Mesendoderm (in vitro differentiated cells): ENCODE data around the gene SERPINA3.

Experiments
- DNase-seq: peaks from one replicate; pipeline ENCODE4 v3.0.0; 2013
- H2AK5ac ChIP-seq: 2 replicates; pipeline ENCODE4 v1.6.1; 2013; ENCODE audit warnings: low read length, inconsistent platforms
- H2BK120ac ChIP-seq: 2 replicates; pipeline ENCODE4 v1.6.1; 2013; ENCODE audit warnings: low read depth, mild to moderate bottlenecking, low read length, moderate library complexity, mixed read lengths
- H2BK15ac ChIP-seq: replicated peaks from 2 replicates; pipeline ENCODE4 v1.6.1; 2013; ENCODE audit warnings: low read depth, mild to moderate bottlenecking, moderate library complexity
- H2BK5ac ChIP-seq: 2 replicates; pipeline ENCODE4 v1.6.1; 2013; ENCODE audit warnings: low read length, inconsistent platforms
- H3K18ac ChIP-seq: 2 replicates; pipeline ENCODE4 v1.6.1; 2013; ENCODE audit warnings: mild to moderate bottlenecking, low read length, mixed read lengths
- H3K23ac ChIP-seq: one replicate; pipeline ENCODE4 v1.6.1; 2013; ENCODE audit warnings: low read length
- H3K27ac ChIP-seq: 2 replicates; pipeline ENCODE4 v1.5.1; 2013; ENCODE audit warnings: low read depth, mild to moderate bottlenecking, inconsistent platforms, low read length, moderate library complexity
- H3K27me3 ChIP-seq: 2 replicates; pipeline ENCODE4 v1.6.1; 2013; ENCODE audit warnings: low read length, control low read depth, mild to moderate bottlenecking, inconsistent platforms; ENCODE audit not compliant: insufficient read depth, poor library complexity
- H3K36me3 ChIP-seq: 2 replicates; pipeline ENCODE4 v1.6.1; 2013; ENCODE audit warnings: low read length, inconsistent platforms; ENCODE audit not compliant: control insufficient read depth, insufficient read depth
- H3K4ac ChIP-seq: one replicate; pipeline ENCODE4 v1.6.1; 2013; ENCODE audit warnings: low read depth, mild to moderate bottlenecking, low read length, moderate library complexity
- H3K4me1 ChIP-seq: 2 replicates; pipeline ENCODE4 v1.6.1; 2013; ENCODE audit warnings: low read depth, low read length, inconsistent platforms; ENCODE audit not compliant: control insufficient read depth
- H3K4me2 ChIP-seq: 2 replicates; pipeline ENCODE4 v1.6.1; 2013; ENCODE audit warnings: low read length
- H3K4me3 ChIP-seq: 2 replicates; pipeline ENCODE4 v1.5.1; 2013; ENCODE audit warnings: mild to moderate bottlenecking, low read length
- H3K56ac ChIP-seq: one replicate; pipeline ENCODE4 v1.6.1; 2013; ENCODE audit warnings: low read length
- H3K79me1 ChIP-seq: 2 replicates; pipeline ENCODE4 v1.6.1; 2013; ENCODE audit warnings: low read length, inconsistent platforms
- H3K79me2 ChIP-seq: 2 replicates; pipeline ENCODE4 v1.6.1; 2013; ENCODE audit warnings: mild to moderate bottlenecking, low read length; ENCODE audit not compliant: control insufficient read depth, insufficient read depth
- H3K9ac ChIP-seq: 2 replicates; pipeline ENCODE4 v1.6.1; 2013; ENCODE audit warnings: low read length, inconsistent platforms
- H4K5ac ChIP-seq: one replicate; pipeline ENCODE4 v1.6.1; 2013; ENCODE audit warnings: low read length
- H4K8ac ChIP-seq: one replicate; pipeline ENCODE4 v1.6.1; 2013; ENCODE audit warnings: low read depth, mild to moderate bottlenecking, control low read depth, low read length, moderate library complexity
- WGBS: extraction: QIAGEN DNeasy Blood & Tissue Kit; methylation state at CpG from one replicate; pipeline ENCODE4 v1.1.7; 2013; ENCODE audit warnings: low lambda C conversion rate, missing lambda C conversion rate; ENCODE audit not compliant: insufficient coverage; ENCODE audit errors: extremely low coverage; 5-methylcytosine and 5-hydroxymethylcytosine counted together

The SERPINA3 gene

DNA sequence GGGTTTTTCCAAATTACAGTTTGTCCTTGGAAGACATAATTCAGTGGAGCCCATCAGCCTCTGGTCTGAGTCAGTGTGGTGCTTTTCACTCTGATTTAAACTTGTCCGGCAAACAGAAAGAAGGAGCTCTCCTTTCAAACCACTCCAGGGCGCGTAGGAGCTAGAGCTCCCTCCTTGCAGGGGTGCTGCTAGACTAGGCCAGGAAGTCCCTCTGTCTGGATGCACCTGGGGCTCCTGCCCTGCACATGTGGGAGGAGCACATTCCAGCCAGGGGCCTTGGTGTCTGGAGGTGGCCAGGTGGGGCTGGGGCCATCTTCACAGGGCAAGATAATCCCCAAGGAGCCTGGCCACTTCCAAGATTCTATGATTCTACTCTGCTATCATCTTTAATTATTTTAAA is 3.1 kb downstream of the SERPINA3 start:
- Histone ChIP-seq H3K23ac (no peak overlapping the region), H4K5ac (no peak overlapping the region), H3K4me3 (no peak overlapping the region), H3K4ac (no peak overlapping the region), H3K27me3 (no peaks in the 10 kb centered on the region), H3K4me2 (no peak overlapping the region), H2BK15ac (no peak overlapping the region), H3K9ac (no peak overlapping the region), H3K56ac (no peak overlapping the region), H3K79me1 (no peaks in the 10 kb centered on the region), H2BK120ac (no peak overlapping the region), H2BK5ac (no peak overlapping the region), H3K27ac (no peak overlapping the region), H3K79me2 (no peaks in the 10 kb centered on the region), H3K4me1 (no peaks in the 10 kb centered on the region), H3K36me3 (no peaks in the 10 kb centered on the region), H2AK5ac (no peak overlapping the region), H4K8ac (no peak overlapping the region), H3K18ac (no peak overlapping the region)
- DNase-seq: no peak
- WGBS: no CpG with 5 or more reads among the region's 3 CpGs

GRCh38 chr14:94615823-94616570 is 3.8 kb downstream of the SERPINA3 start:
- Histone ChIP-seq H3K4me3 (no peak overlapping the region), H3K27ac (no peak overlapping the region), H3K56ac (no peak overlapping the region)

GRCh38 chr14:94617366-94617941 is 5.3 kb downstream of the SERPINA3 start:
- Histone ChIP-seq H3K4me3 (no peak overlapping the region), H2AK5ac (no peak overlapping the region), H2BK5ac (no peak overlapping the region), H3K79me2 (no peaks in the 10 kb centered on the region), H3K27ac (no peak overlapping the region), H3K56ac (no peak overlapping the region), H3K4me2 (no peak overlapping the region), H3K18ac (no peak overlapping the region), H3K27me3 (no peaks in the 10 kb centered on the region), H3K36me3 (no peaks in the 10 kb centered on the region), H3K4me1 (no peaks in the 10 kb centered on the region), H4K8ac (no peak overlapping the region), H2BK120ac (no peak overlapping the region), H2BK15ac (no peak overlapping the region), H3K4ac (no peak overlapping the region), H3K9ac (no peak overlapping the region), H3K79me1 (no peaks in the 10 kb centered on the region), H4K5ac (no peak overlapping the region), H3K23ac (no peak overlapping the region)
- no CpG with 5 or more reads among the region's 5 CpGs for WGBS
- DNase-seq: no peak

More at GRCh38 chr14:94615823-94616570, 3.8 kb downstream of the SERPINA3 start:
- H2AK5ac ChIP-seq: no peak overlapping the region
- H3K27me3 ChIP-seq: no peaks in the 10 kb centered on the region
- H2BK5ac ChIP-seq: no peak overlapping the region
- H3K4me1 ChIP-seq: no peaks in the 10 kb centered on the region
- no peak overlapping the region for H3K4ac ChIP-seq
- H2BK15ac ChIP-seq: no peak overlapping the region
- no peaks in the 10 kb centered on the region for H3K79me1 ChIP-seq
- H3K23ac ChIP-seq: no peak overlapping the region
- H4K5ac ChIP-seq: no peak overlapping the region
- no peaks in the 10 kb centered on the region for H3K36me3 ChIP-seq
- no CpG with 5 or more reads among the region's 8 CpGs for WGBS
- no peak overlapping the region for H2BK120ac ChIP-seq
- H3K79me2 ChIP-seq: no peaks in the 10 kb centered on the region
- no peak overlapping the region for H3K9ac ChIP-seq
- H4K8ac ChIP-seq: no peak overlapping the region
- no peak overlapping the region for H3K4me2 ChIP-seq
- no peak overlapping the region for H3K18ac ChIP-seq
- no peak for DNase-seq

DNA sequence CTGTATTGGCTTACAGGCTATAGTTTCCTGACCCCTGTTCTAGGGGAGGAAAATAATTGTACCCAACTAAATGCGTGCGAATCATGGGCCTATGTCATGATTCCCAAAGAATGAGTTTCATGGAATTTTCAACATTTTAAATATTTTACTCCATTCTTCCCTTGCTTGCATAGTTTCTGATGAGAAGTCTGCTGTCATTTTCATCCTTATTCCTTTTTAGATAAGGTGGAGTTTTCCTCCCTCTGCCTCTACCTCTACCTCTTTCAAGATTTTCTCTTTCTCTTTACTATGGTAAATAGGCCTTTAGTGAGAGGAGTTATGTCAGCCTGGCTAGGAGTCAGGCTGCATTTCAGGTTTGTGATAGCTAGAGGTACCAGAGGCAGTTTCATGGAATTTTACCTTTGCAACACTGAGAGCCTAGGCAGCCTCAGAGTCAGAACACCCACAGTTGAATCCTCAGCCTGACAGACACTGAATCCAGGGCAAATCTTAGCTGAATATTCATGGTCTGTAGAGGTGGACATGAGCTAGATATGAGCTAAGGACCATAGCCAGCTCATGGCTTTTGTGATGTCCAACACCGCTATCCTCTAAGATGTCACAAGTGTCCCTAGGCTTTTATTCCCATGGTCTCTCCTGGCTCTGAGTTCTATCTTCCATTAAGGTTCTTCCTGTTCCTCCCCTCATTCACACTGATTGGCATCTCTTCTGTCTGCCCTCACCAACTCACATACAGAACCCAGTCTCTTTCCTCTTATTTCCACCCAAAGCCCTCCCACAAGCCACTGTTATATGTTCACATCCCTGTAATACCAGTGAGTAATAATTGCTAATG is 6.0 kb downstream of the SERPINA3 start:
- no peak overlapping the region for H3K27ac ChIP-seq
- H3K4ac ChIP-seq: no peak overlapping the region
- no peak overlapping the region for H3K4me2 ChIP-seq
- H2BK15ac ChIP-seq: no peak overlapping the region
- H2BK5ac ChIP-seq: no peak overlapping the region
- no peaks in the 10 kb centered on the region for H3K36me3 ChIP-seq
- H2BK120ac ChIP-seq: no peak overlapping the region
- H3K79me2 ChIP-seq: no peaks in the 10 kb centered on the region
- no peak overlapping the region for H2AK5ac ChIP-seq
- H3K4me3 ChIP-seq: no peak overlapping the region
- no peak overlapping the region for H4K8ac ChIP-seq
- no peak overlapping the region for H3K56ac ChIP-seq
- no peaks in the 10 kb centered on the region for H3K27me3 ChIP-seq
- no peak overlapping the region for H4K5ac ChIP-seq
- WGBS: no CpG with 5 or more reads among the region's 3 CpGs
- no peak overlapping the region for H3K23ac ChIP-seq
- no peak overlapping the region for H3K9ac ChIP-seq
- no peaks in the 10 kb centered on the region for H3K4me1 ChIP-seq
- H3K18ac ChIP-seq: no peak overlapping the region
- DNase-seq: no peak
- no peaks in the 10 kb centered on the region for H3K79me1 ChIP-seq

GRCh38 chr14:94619297-94619696 is 7.1 kb downstream of the SERPINA3 start:
- no peak overlapping the region for H4K8ac ChIP-seq
- H3K4ac ChIP-seq: no peak overlapping the region
- H3K27me3 ChIP-seq: no peaks in the 10 kb centered on the region
- H3K9ac ChIP-seq: no peak overlapping the region
- H2BK5ac ChIP-seq: no peak overlapping the region
- no peak overlapping the region for H2BK15ac ChIP-seq
- H3K23ac ChIP-seq: no peak overlapping the region
- H2AK5ac ChIP-seq: no peak overlapping the region
- no peak overlapping the region for H4K5ac ChIP-seq
- no peaks in the 10 kb centered on the region for H3K79me2 ChIP-seq
- H3K36me3 ChIP-seq: no peaks in the 10 kb centered on the region
- no peak overlapping the region for H3K27ac ChIP-seq
- no peak for DNase-seq
- WGBS: no CpG with 5 or more reads among the region's 6 CpGs
- H3K79me1 ChIP-seq: no peaks in the 10 kb centered on the region
- H3K18ac ChIP-seq: no peak overlapping the region
- no peak overlapping the region for H3K4me3 ChIP-seq
- no peak overlapping the region for H2BK120ac ChIP-seq
- H3K4me1 ChIP-seq: no peaks in the 10 kb centered on the region
- H3K56ac ChIP-seq: no peak overlapping the region
- no peak overlapping the region for H3K4me2 ChIP-seq
